ENCODE data around the gene FRYL.

Gene FRYL

DNA sequence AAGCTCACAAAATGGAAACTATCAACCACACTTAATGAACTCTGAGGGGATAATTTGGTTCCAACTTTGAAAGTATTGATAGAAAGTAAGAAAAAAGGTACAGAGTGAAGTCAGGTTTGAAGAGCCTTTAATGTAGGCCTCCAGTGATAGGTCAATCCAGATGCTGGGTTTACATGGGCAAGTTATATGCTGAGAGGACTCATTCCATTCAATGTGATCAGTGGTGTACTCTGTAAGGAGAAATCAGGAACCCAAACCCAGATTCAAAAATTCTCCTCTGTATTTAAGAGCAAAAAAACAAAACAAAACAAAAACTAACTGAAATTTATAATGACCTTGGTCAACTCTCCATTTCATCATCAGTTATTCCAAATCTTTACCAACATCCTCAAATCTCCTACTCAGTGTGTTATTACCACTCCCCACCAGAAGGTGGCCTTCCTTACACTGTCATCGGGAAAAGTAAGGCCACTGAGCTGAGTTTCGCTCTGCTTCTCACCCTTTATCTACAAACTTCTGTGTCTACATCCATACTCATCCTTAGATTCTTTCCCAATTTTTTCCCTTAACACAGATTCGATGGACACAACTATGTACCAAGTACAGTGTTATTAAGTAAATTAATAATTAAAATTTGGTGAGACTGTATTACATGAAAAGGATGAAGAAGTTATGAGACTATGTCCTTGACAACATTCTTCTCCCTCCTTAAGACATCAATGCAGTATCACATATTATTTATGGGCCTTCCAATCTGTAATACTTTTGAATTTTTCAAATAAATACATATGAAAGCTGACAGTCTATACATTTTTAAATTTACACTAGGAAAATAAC is 201.7 kb downstream of the FRYL start:
- Histone ChIP-seq H3K4me2 (ENCODE audit: low read length) (no peak overlapping the region), H4K8ac (ENCODE audit: low read depth, low read length) (no peak overlapping the region), H3K23ac (ENCODE audit: low read length) (no peak overlapping the region), H2BK120ac (ENCODE audit: insufficient read depth, low read length, poor library complexity) (no peak overlapping the region), H3K18ac (ENCODE audit: low read length) (no peak overlapping the region), H4K12ac (ENCODE audit: low read depth, low read length) (no peak overlapping the region), H3K4me3 (ENCODE audit: low read depth, low read length) (no peak overlapping the region), H3K9ac (ENCODE audit: low read length) (no peak overlapping the region), H3K79me1 (ENCODE audit: low read length) (no peaks in the 10 kb centered on the region), H3K14ac (ENCODE audit: low read length) (no peak overlapping the region), H3K4ac (ENCODE audit: low read depth, low read length) (no peak overlapping the region), H2BK5ac (ENCODE audit: low read depth, low read length, poor library complexity) (no peak overlapping the region), H2AK5ac (ENCODE audit: low read length) (no peak overlapping the region), H2AFZ (ENCODE audit: insufficient read depth, low read length, poor library complexity) (no peak overlapping the region), H3K27ac (ENCODE audit: low read depth, low read length) (no peak overlapping the region), H3K9me3 (ENCODE audit: insufficient read depth, low read depth, low read length) (no peaks in the 10 kb centered on the region), H3K79me2 (ENCODE audit: control insufficient read depth, insufficient read depth, low read length, poor library complexity) (no peaks in the 10 kb centered on the region), H3K27me3 (ENCODE audit: insufficient read depth, low read length) (no peaks in the 10 kb centered on the region), H3K36me3 (ENCODE audit: control insufficient read depth in 1 of 2, insufficient read depth in 2 of 2, low read length in 2 of 2) (peaks cover 3 to 7% of the 10 kb centered on the region in 2 experiments), H4K91ac (ENCODE audit: low read depth, low read length) (no peak overlapping the region), H3K4me1 (ENCODE audit: control insufficient read depth in 1 of 2, insufficient read depth in 2 of 2, low read length in 2 of 2) (no peaks in the 10 kb centered on the region), H2BK12ac (ENCODE audit: low read length) (no peak overlapping the region)
- WGBS (ENCODE audit: extremely low coverage, insufficient coverage, insufficient read length) = no CpG with 5 or more reads among the region's 3 CpGs
- DNase-seq = peak; percentile 52 to 85

DNA sequence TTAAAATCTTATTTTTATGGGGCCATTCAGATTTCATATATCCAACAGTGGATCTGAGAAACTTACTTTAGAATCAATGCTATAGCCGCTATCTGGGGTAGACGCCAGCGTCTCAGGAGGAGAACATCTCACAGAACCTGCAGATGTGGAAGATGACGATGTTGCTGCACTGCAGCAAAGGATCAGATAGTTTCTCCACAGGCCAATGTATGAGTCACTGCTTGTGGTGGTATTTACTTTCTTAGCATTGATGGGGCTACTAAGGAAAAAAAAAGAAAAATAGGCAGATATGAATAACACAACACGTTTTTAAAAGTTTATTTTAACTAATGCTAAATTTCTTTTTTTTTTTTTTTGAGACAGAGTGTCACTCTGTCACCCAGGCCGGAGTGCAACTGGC is 204.1 kb downstream of the FRYL start:
- no peak overlapping the region for H4K8ac ChIP-seq (ENCODE audit: low read depth, low read length)
- no peak overlapping the region for H3K4ac ChIP-seq (ENCODE audit: low read depth, low read length)
- no peak overlapping the region for H2AFZ ChIP-seq (ENCODE audit: insufficient read depth, low read length, poor library complexity)
- H2BK5ac ChIP-seq (ENCODE audit: low read depth, low read length, poor library complexity) = no peak overlapping the region
- H3K9ac ChIP-seq (ENCODE audit: low read length) = no peak overlapping the region
- no peak overlapping the region for H3K23ac ChIP-seq (ENCODE audit: low read length)
- no peaks in the 10 kb centered on the region for H3K27me3 ChIP-seq (ENCODE audit: insufficient read depth, low read length)
- H3K79me2 ChIP-seq (ENCODE audit: control insufficient read depth, insufficient read depth, low read length, poor library complexity) = no peaks in the 10 kb centered on the region
- H3K36me3 ChIP-seq (ENCODE audit: control insufficient read depth in 1 of 2, insufficient read depth in 2 of 2, low read length in 2 of 2) = peaks cover 4% of the 10 kb centered on the region in 2 experiments
- no peaks in the 10 kb centered on the region for H3K79me1 ChIP-seq (ENCODE audit: low read length)
- no peak overlapping the region for H3K27ac ChIP-seq (ENCODE audit: low read depth, low read length)
- no peak overlapping the region for H3K4me3 ChIP-seq (ENCODE audit: low read depth, low read length)
- H2BK120ac ChIP-seq (ENCODE audit: insufficient read depth, low read length, poor library complexity) = no peak overlapping the region
- H3K9me3 ChIP-seq (ENCODE audit: insufficient read depth, low read depth, low read length) = no peaks in the 10 kb centered on the region
- no peak overlapping the region for H3K4me2 ChIP-seq (ENCODE audit: low read length)
- no peak overlapping the region for H4K91ac ChIP-seq (ENCODE audit: low read depth, low read length)
- H3K14ac ChIP-seq (ENCODE audit: low read length) = no peak overlapping the region
- peak in 1 of 2 donors; percentile 37 for DNase-seq
- no peak overlapping the region for H4K12ac ChIP-seq (ENCODE audit: low read depth, low read length)
- no peak overlapping the region for H2AK5ac ChIP-seq (ENCODE audit: low read length)
- H3K18ac ChIP-seq (ENCODE audit: low read length) = no peak overlapping the region
- H2BK12ac ChIP-seq (ENCODE audit: low read length) = no peak overlapping the region
- no peaks in the 10 kb centered on the region for H3K4me1 ChIP-seq (ENCODE audit: control insufficient read depth in 1 of 2, insufficient read depth in 2 of 2, low read length in 2 of 2)
- WGBS (ENCODE audit: extremely low coverage, insufficient coverage, insufficient read length) = no CpG with 5 or more reads among the region's 6 CpGs

DNA sequence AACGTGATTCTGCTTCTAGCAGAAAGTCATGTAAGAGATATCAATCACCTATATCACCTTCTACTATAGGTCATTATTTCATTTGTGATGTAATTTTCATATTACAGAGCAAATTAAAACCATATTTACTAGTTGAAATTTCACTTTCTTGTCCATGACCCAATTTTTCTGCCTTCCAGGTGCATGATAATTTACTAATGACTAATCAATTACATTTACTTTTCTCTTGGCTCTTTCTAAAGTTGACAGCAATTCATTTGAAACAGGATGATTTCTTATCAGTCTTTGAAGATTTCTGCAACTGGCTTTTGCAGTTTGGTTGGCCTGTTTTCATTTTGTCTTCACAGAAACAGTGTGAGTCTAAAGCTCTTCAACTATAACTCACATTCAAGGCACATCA is 208.6 kb downstream of the FRYL start:
- no peak overlapping the region for H3K4me3 ChIP-seq (ENCODE audit: low read depth, low read length)
- H3K36me3 ChIP-seq (ENCODE audit: control insufficient read depth in 1 of 2, insufficient read depth in 2 of 2, low read length in 2 of 2) = peaks cover 9 to 13% of the 10 kb centered on the region in 2 experiments
- H2BK5ac ChIP-seq (ENCODE audit: low read depth, low read length, poor library complexity) = no peak overlapping the region
- no peak overlapping the region for H4K91ac ChIP-seq (ENCODE audit: low read depth, low read length)
- H4K8ac ChIP-seq (ENCODE audit: low read depth, low read length) = no peak overlapping the region
- H2BK120ac ChIP-seq (ENCODE audit: insufficient read depth, low read length, poor library complexity) = no peak overlapping the region
- no peak overlapping the region for H2BK12ac ChIP-seq (ENCODE audit: low read length)
- H3K9ac ChIP-seq (ENCODE audit: low read length) = no peak overlapping the region
- H3K9me3 ChIP-seq (ENCODE audit: insufficient read depth, low read depth, low read length) = no peaks in the 10 kb centered on the region
- no peak overlapping the region for H3K4ac ChIP-seq (ENCODE audit: low read depth, low read length)
- no peaks in the 10 kb centered on the region for H3K79me2 ChIP-seq (ENCODE audit: control insufficient read depth, insufficient read depth, low read length, poor library complexity)
- no peaks in the 10 kb centered on the region for H3K4me1 ChIP-seq (ENCODE audit: control insufficient read depth in 1 of 2, insufficient read depth in 2 of 2, low read length in 2 of 2)
- H3K23ac ChIP-seq (ENCODE audit: low read length) = no peak overlapping the region
- no peak overlapping the region for H3K4me2 ChIP-seq (ENCODE audit: low read length)
- no peak for DNase-seq
- H3K27me3 ChIP-seq (ENCODE audit: insufficient read depth, low read length) = no peaks in the 10 kb centered on the region
- H3K79me1 ChIP-seq (ENCODE audit: low read length) = no peaks in the 10 kb centered on the region
- no peak overlapping the region for H2AK5ac ChIP-seq (ENCODE audit: low read length)
- no peak overlapping the region for H3K14ac ChIP-seq (ENCODE audit: low read length)
- no CpG with 5 or more reads among the region's 1 CpG for WGBS (ENCODE audit: extremely low coverage, insufficient coverage, insufficient read length)
- no peak overlapping the region for H3K27ac ChIP-seq (ENCODE audit: low read depth, low read length)
- H3K18ac ChIP-seq (ENCODE audit: low read length) = no peak overlapping the region
- H2AFZ ChIP-seq (ENCODE audit: insufficient read depth, low read length, poor library complexity) = no peak overlapping the region
- H4K12ac ChIP-seq (ENCODE audit: low read depth, low read length) = no peak overlapping the region

DNA sequence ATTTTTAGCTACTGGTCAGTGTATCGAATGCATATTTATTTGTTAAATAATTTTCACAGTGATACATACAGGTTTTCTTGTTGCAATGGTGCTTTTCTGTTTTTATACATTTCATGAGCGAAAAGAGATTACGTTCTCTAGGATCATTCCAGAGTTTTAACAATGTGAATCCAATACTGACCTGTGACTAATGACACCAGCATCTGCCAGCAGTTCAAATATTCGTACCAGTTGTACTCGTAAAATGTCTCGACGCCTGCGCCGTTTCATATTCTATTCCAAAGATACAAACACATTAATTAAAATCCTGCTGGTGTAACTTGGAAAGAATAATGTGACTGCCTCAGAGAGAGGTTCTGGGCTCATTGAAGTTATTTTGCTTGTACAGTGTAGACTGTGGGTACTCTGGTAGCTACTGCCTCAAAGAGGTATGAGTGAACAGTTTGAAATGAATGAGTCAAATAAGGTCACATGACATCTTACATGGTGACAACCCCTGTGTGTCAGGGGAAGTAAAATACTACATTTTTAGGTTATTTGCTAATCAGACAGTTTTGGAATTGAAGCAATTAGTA is 209.3 kb downstream of the FRYL start:
- peak; percentile 7 to 72 for DNase-seq
- Histone ChIP-seq H2BK5ac (ENCODE audit: low read depth, low read length, poor library complexity) (no peak overlapping the region), H3K9me3 (ENCODE audit: insufficient read depth, low read depth, low read length) (no peaks in the 10 kb centered on the region), H2AFZ (ENCODE audit: insufficient read depth, low read length, poor library complexity) (no peak overlapping the region), H3K4me2 (ENCODE audit: low read length) (no peak overlapping the region), H3K79me2 (ENCODE audit: control insufficient read depth, insufficient read depth, low read length, poor library complexity) (no peaks in the 10 kb centered on the region), H2AK5ac (ENCODE audit: low read length) (no peak overlapping the region), H4K8ac (ENCODE audit: low read depth, low read length) (no peak overlapping the region), H3K27me3 (ENCODE audit: insufficient read depth, low read length) (no peaks in the 10 kb centered on the region), H3K4me1 (ENCODE audit: control insufficient read depth in 1 of 2, insufficient read depth in 2 of 2, low read length in 2 of 2) (no peaks in the 10 kb centered on the region), H3K4me3 (ENCODE audit: low read depth, low read length) (no peak overlapping the region), H3K27ac (ENCODE audit: low read depth, low read length) (no peak overlapping the region), H2BK12ac (ENCODE audit: low read length) (no peak overlapping the region), H4K91ac (ENCODE audit: low read depth, low read length) (no peak overlapping the region), H3K36me3 (ENCODE audit: control insufficient read depth in 1 of 2, insufficient read depth in 2 of 2, low read length in 2 of 2) (peaks cover 9 to 12% of the 10 kb centered on the region in 2 experiments), H3K18ac (ENCODE audit: low read length) (no peak overlapping the region), H3K79me1 (ENCODE audit: low read length) (no peaks in the 10 kb centered on the region), H3K4ac (ENCODE audit: low read depth, low read length) (no peak overlapping the region), H2BK120ac (ENCODE audit: insufficient read depth, low read length, poor library complexity) (no peak overlapping the region), H3K23ac (ENCODE audit: low read length) (no peak overlapping the region), H3K9ac (ENCODE audit: low read length) (no peak overlapping the region), H4K12ac (ENCODE audit: low read depth, low read length) (no peak overlapping the region), H3K14ac (ENCODE audit: low read length) (no peak overlapping the region)
- no CpG with 5 or more reads among the region's 9 CpGs for WGBS (ENCODE audit: extremely low coverage, insufficient coverage, insufficient read length)

Measured in trophoblast cell (in vitro differentiated cells and primary cell).